NCI-H128 (cell line): ENCODE results near the gene SIX5.
A peak's percentile ranks its signal among the peaks of the same experiment; 100 is the strongest.
"Not testable (repeated sequence)": the region's sequence is repeated elsewhere in the genome, so short reads cannot be mapped to it uniquely, and the experiment has no call there.

ENCODE experiments used
- DNase-seq: peaks from one replicate; lab custom pipeline; 2025; ENCODE audit not compliant: unreplicated experiment; lab: John Stamatoyannopoulos, UW

Gene SIX5

DNA sequence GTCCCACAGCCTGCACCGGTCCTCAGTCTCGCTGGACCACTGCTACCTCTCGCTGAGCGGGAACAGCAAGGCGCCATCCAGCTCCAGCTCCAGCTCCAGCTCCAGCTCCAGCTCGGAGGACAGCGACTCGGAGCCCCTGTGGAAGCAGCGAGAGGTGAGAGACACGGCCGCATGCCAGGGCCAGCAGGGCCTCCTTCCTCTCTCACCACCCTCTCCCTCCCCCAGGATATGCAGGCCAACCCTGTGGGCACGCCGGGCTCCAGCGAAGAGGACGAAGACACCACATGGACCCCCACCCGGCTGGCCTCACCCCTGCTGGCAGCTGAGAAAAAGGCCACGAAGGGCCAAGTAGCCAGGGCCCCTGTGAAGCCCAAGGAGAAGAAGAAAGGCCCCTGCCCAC, 7.3 kb downstream of the SIX5 start:
- no peak for DNase-seq

GRCh38 chr19:45758921-45759320, 10.1 kb downstream of the SIX5 start:
- no peak for DNase-seq

DNA sequence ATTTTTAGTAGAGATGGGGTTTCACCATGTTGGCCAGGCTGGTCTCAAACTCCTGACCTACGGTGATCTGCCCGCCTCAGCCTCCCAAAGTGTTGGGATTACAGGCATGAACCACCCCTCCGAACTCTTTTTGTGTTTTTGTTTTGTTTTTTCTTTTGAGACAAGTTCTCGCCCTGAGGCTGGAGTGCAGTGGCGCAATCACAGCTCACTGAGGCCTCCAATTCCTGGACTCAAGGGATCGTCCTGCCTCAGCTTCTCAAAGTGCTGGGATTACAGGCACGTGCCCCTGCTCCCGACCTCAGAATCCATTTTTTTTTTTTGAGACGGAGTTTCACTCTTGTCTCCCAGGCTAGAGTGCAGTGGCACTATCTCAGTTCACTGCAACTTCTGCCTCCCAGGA, 11.4 kb downstream of the SIX5 start:
- DNase-seq = no peak

DNA sequence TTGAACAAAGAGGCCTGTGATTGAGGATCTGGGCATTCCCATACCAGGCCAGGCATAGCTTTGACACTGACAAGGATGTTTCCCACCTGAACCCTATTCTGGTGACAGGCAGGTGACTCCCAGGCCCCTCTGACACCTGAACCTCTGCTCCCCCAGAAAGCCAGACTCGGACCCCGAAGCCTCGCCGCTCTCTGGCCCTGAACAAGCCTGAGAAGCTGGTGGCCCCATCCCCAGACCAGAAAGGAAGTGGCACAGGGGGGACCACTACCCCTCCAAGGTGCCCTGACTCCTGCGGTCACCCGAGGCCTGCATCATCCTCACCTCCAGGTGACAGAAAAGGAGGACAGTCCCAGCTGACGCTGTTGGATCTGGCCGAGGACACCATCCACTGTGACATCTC, 14.7 kb downstream of the SIX5 start:
- DNase-seq = no peak

- DNase-seq = no peak
Measured at GRCh38 chr19:45753548-45753947, 15.5 kb downstream of the SIX5 start.

GRCh38 chr19:45752639-45753038, 16.4 kb downstream of the SIX5 start:
- DNase-seq = no peak

DNA sequence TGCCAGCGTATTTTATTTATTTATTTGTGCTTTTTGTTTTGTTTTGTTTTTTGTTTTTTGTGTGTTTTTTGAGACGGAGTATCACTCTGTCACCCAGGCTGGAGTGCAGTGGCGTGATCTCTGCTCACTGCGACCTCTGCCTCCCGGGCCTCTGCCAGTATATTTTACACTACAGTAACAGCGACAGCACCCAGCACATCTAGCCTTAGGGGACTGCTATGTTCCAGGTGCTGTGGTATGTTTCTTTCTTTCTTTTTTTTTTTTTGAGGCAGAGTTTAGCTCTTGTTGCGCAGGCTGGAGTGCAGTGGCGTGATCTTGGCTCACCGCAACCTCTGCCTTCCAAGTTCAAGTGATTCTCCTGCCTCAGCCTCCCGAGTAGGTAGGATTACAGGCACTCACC, 17.6 kb downstream of the SIX5 start:
- DNase-seq = not testable (repeated sequence)

- no peak for DNase-seq
Measured at GRCh38 chr19:45747513-45747912, 21.5 kb downstream of the SIX5 start.

DNA sequence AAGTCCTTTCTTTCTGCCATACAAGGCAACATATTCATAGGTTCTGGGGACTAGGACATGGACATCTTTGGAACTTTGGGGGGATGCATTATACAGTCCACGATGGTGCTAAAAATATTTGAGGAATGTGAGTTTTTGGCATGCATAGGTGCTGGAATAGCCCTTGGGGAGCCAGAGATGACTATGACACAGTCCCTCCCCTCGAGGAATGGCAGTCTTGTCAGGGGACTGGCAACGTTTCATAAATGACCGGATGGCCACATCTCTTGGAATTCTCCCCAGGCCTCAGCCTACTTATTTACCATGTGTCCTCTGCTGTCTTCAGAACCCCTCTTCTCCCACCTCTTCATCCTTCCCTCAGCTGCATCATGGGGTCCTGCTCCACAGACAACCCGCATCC, 22.2 kb downstream of the SIX5 start:
- no peak for DNase-seq

- no peak for DNase-seq
Measured at GRCh38 chr19:45745606-45746005, 23.4 kb downstream of the SIX5 start.

DNA sequence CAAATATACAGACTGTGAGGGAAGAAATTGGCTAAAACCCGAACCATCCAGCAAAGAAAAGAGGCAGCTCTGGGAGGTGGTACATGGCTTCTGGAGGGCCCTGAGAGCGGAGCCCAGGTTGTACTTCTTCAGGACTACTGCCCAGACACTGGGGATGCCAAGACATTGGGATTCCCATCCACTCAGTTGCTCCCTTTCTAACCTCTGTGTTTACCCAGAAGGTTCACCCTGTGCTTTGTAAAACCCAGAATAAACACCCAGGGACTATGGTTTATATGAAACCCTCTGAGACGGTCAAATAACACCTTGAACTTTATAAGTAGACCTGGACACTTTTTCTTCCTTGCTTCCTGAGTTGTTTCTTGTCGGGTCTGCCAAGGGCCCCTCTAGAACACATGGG, 26.1 kb downstream of the SIX5 start:
- no peak for DNase-seq

- no peak for DNase-seq
Measured at GRCh38 chr19:45739498-45740439, 29.3 kb downstream of the SIX5 start.

GRCh38 chr19:45733160-45733810, 35.8 kb downstream of the SIX5 start, which contains the start of gene MEIOSIN:
TSS of gene MEIOSIN (plus strand) at chr19:45733439. CDS start at chr19:45735377, 1,938 bp downstream.
- no peak for DNase-seq

DNA sequence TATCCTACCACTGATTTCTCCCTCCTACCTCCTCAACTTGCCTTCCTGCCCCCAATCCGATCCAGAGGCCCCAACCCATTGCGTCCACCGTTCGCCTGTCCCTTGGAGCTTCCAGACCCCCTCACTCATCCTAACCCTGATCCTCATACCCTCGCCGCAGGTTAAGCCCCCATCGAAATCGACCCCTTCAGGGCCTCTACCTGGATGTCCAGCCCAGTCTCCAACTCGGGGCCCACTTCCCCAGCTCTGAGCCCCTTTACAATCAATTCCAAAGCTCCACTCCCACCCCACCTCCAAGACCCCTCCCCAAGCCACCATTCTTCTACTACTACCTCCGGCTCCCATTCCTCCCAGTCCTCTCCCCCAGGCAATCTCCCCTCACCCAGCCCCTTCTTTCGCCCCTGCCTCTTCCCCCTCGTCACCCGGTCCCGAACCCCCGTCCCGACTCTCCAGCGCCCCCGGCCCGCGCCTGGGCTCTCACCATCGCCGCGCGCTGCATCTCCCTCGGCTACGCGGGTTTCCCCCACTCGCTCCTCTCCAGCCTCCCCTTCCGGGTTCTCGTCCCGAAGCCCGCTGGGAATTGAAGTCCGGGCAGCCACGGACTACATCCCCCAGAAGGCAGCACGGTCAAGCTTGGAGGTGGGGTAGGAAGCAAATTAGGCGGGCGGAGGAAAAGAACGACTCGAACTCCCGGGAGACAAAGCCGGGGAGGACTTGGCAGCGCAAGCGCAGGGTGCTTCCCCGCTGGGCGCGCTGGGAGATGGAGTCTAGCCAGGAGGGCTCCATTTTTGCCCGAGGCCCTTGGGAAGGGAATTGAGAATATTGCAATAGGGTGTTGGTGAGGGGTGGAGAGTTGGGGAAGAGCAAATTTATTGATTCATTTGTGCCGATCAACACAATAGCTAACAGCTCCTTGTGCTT, 38.4 kb downstream of the SIX5 start, which contains the start of gene FBXO46:
FBXO46 (minus strand) TSS at position 529 of the 921 bp plus-strand sequence. CDS start 17,401 bp downstream, outside the sequence.
- peak; percentile 98 for DNase-seq

DNA sequence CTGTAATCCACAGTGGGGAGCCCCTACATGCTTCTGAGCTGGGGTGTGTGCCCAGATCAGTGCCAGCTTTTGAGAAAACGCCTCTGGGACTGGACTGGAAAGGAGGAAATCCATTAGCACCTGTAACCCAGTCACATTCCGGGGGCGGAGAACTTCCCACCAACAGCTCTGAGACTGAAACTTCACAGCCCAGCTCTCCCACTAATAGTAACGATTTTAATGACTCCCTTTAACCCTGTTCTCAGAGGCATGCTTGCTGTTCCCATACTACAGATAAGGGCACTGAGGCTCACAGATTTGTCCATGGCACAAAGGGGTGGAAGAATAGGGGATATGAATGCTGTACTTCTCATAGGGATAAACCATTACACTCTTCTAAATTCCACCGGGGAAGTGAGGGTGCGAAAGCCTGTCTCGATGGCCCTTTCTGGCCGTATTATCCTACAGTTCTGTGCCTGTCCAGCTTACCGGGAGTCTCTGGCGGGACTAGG, 39.2 kb downstream of the SIX5 start:
- DNase-seq = no peak

DNA sequence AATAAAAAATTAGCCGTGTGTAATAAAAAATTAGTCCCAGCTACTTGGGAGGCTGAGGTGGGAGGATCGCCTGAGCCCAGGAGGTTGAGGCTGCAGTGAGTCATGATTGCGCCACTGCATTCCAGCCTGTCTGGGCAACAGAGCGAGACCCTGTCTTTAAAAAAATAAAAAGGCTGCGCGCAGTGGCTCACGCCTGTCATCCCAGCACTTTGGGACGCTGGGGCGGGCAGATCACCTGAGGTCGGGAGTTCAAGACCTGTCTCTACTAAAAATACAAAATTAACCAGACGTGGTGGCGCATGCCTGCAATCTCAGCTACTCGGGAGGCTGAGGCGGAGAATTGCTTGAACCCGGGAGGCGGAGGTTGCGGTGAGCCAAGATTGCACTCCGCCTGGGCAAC, 40.4 kb downstream of the SIX5 start:
- DNase-seq = not testable (repeated sequence)

GRCh38 chr19:45720065-45720464, 49.0 kb downstream of the SIX5 start:
- DNase-seq = not testable (repeated sequence)

GRCh38 chr19:45717983-45718650, 50.9 kb downstream of the SIX5 start:
- no peak for DNase-seq

DNA sequence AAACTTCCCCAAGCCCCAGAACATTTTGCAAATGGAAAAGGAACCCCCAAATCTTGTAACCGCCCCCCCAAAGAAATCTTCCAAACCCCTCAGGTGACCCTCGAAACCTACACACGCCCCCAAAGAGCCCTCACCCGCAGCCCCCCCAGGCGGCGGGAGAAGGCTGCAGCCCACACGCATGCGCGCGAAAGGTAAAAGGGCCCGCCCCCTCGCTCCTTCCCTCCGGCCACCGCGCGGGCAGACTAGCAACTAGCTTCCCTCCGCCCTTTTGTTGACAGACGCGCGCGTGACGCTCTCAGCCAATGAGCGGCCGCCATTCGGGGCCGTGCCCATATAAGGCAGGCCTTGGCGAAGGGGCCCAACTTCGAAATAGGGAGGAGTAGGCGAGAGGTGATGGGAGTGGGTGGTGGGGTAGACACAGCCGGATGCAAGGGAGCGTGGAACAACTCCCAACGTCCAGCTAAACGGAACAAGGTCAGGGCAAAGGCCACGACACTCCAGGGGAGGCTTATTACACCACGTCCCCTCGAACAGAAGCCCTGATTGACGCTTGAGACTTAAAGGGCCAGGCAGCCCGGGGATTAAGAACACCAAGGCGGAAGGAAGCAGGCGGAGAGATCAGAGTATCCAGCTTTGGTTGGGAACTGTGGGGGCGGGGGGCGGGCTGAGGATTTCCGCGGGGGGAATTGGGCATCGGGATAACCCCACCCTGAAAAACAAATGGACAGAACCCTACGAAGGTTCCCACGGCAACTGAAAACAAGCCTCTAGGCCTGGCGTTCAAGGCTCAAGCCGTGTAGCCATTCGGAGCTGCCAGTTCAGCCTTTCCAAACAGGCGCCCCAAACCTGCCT, 51.7 kb downstream of the SIX5 start:
- DNase-seq = peak; percentile 98
